GM19099 (cell line): ENCODE measurements around the gene RNF31.

ENCODE experiments used
- POLR2A ChIP-seq: IDR thresholded peaks from 3 replicates; pipeline ENCODE4 v1.6.1; 2011; ENCODE audit warnings: low read depth; ENCODE audit not compliant: insufficient read length; ENCODE audit errors: extremely low read depth

Gene RNF31

DNA sequence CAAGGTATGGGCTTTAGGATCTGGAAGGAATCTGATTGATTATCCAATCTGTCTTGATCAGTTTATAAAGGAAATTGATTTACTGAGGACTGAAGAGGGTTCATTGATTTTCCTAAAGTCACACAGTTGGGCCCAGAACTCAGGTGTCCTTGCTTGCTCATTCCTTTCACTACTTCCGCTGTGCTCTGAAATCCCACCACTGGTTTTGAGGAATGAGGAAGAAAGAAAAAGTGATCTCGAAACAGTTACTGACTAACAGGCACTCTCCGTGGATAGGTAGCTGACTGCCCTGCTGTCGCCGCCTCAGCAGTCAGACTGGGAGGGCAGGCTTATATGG is 16.9 kb upstream of the RNF31 start, which contains the start of gene FITM1:
FITM1 (plus strand) TSS at position 280 of the 337 bp plus-strand sequence. CDS start 905 bp downstream, outside the sequence.
- no peak for TF ChIP-seq POLR2A

GRCh38 chr14:24130717-24131548 is 16.4 kb upstream of the RNF31 start:
- no peak for TF ChIP-seq POLR2A

- no peak for TF ChIP-seq POLR2A
These were observed 15.7 kb upstream of the RNF31 start for GRCh38 chr14:24131549-24131966.

GRCh38 chr14:24132061-24132685 is 15.1 kb upstream of the RNF31 start:
- TF ChIP-seq POLR2A: no peak

DNA sequence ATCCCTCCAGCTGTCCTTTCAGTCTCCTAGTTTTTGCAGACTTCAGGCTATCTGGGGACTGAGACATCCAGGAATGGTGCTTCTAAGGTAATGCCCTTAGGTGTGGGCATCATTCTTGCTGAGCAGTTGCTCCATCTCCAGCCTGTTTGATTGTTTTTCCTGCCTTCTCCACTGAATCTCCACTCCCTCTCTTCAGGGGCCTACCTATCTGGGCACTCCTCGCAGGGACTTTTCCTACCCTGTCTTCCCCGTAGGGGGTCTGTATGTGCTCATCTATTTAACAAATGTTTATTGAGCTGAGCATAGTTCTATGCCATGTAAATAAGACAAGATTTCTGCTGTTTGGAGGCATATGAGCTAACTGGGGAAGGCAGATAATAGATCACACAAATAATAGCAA is 14.3 kb upstream of the RNF31 start:
- no peak for TF ChIP-seq POLR2A

DNA sequence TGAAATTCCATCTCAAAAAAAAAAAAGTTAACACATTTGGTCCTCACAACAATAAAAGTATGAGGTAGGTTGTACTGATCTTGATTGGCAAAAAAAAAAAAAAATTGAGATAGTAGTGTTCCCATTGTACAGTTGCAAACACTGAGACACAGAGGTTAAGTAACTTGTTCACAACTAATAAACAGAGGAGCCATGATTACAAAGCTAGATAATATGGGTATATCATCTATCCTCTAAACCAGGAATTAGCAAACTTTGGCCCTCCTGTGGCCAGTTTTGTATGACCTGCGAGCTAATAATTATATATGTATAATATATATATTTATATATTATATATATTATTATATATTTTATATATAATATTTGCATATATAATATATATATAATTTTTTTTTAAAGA is 13.6 kb upstream of the RNF31 start:
- TF ChIP-seq POLR2A: no peak

DNA sequence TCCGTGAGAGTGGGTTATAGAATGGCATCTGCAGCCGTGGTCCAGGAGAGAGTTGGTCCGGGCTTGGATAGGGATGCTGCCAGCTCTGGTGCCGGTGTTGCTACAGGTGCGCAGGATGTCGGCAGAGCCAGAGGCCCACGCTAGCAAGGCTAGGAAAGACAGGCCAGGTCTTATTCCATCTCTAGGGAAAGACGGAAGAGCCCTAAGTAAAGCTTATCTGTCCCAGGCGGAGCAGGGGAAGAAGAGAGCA is 11.8 kb upstream of the RNF31 start:
- TF ChIP-seq POLR2A: no peak

GRCh38 chr14:24135834-24136683 is 11.2 kb upstream of the RNF31 start, which contains the start of gene PSME1:
Gene PSME1 (plus strand): TSS chr14:24136194. CDS start chr14:24136263, 69 bp downstream.
- TF ChIP-seq POLR2A: peak; percentile 79

GRCh38 chr14:24136684-24137528 is 10.4 kb upstream of the RNF31 start:
- no peak for TF ChIP-seq POLR2A

DNA sequence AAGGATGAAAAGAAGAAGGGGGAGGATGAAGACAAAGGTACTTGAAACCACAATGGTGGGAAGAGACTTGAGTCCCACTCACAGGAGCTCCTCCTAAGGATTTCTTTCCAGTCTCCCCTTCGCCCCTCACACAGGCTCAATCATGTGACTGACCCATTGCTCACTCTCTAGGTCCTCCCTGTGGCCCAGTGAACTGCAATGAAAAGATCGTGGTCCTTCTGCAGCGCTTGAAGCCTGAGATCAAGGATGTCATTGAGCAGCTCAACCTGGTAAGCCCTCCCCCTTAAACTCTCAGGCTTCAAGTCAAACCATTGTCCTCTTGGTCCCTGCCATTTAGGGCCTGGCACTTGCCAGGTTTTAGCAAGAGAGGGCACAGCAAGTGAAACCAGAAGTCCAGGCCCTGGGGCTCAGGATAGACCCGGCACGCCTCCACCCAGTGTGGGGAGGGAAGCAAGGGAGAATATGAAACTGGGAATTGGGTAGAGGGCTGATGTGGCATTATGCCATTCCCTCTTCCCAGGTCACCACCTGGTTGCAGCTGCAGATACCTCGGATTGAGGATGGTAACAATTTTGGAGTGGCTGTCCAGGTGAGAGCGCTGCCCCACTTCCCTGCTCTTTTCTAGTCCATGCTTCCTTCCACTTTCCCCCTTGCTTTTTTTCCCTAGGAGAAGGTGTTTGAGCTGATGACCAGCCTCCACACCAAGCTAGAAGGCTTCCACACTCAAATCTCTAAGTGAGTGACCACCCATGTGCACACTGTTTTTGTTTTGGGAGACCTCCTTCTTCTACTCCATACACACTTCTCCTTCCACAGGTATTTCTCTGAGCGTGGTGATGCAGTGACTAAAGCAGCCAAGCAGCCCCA is 9.5 kb upstream of the RNF31 start:
- TF ChIP-seq POLR2A: peak; percentile 42

GRCh38 chr14:24138396-24139271 is 8.7 kb upstream of the RNF31 start:
- no peak for TF ChIP-seq POLR2A

DNA sequence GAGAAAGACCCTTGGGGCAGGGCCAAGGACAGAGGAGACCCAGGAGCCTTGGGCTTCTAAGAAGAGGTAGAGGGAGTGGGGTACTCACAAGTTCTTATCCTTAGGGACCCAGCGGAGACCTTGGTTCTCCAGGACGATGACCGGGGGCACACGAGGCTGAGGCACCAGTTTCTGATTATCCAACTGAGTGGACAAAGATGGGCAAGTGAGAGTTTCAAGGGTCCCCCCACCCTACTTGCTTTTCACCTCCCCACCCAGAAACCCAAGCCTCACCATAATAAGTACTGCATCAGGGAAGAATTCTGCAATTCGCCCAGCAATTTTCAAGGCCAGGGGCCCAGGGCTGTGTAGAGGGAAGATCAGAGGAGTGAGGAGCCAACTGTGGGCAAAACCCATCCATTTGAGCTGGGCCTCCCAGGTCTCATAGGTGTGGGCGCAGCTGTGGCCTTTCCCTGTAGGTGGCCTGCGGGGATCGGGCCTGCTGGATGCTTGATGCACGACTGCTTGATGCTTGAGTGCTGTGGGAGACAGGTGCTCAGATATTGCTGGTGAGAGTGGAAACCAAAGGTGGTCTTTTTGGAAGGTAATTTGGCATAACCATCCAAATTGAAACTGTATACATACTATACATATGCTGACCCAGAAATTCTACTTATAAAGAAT is 7.9 kb upstream of the RNF31 start:
- no peak for TF ChIP-seq POLR2A
